Gastrocnemius medialis (tissue), 4 donors: ENCODE measurements around the gene NTRK3.

Experiments used
- POLR2A ChIP-seq, 2 donors: fragments of 450-650 bp; IDR thresholded peaks; one replicate each; pipeline ENCODE4 v1.6.1; 2017; ENCODE audit warnings: antibody characterized with exemption in 2 of 2, mild to moderate bottlenecking in 2 of 2, moderate library complexity in 2 of 2
- TF ChIP-seq, protein P1 (sequence below), 5 experiments: fragments of 450-650 bp in 3 of 5; fragments of 200-600 bp in 2 of 5; sonication (generic) in 2 of 5; IDR thresholded peaks in 4 of 5; conservative IDR thresholded peaks in 1 of 5; 1 replicate in 4 of 5; 2 replicates in 1 of 5; pipeline ENCODE4 v1.5.1; 2016 to 2019; ENCODE audit warnings: antibody characterized with exemption in 5 of 5, mild to moderate bottlenecking in 3 of 5, moderate library complexity in 3 of 5

DNA sequence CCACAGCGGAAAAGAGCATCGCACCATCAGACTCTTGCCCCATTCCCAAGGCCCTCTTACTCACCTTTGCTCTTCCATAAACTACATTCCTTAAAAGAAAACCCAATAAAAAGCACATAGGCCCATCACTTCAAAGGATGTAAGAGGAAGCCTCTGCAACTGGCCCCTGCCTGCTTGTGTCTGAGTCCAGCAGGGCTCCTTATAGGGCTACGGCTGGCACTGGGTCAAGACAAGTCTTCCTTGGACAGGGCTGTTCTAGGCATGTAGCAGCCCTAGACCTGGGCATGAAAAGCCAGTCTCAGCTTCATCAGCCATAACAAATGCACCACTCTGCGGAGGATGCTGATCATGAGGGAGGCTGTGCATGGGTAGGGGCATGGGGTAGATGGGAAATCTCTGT lies 218.3 kb downstream of the NTRK3 start:
- TF ChIP-seq, protein P1, sequence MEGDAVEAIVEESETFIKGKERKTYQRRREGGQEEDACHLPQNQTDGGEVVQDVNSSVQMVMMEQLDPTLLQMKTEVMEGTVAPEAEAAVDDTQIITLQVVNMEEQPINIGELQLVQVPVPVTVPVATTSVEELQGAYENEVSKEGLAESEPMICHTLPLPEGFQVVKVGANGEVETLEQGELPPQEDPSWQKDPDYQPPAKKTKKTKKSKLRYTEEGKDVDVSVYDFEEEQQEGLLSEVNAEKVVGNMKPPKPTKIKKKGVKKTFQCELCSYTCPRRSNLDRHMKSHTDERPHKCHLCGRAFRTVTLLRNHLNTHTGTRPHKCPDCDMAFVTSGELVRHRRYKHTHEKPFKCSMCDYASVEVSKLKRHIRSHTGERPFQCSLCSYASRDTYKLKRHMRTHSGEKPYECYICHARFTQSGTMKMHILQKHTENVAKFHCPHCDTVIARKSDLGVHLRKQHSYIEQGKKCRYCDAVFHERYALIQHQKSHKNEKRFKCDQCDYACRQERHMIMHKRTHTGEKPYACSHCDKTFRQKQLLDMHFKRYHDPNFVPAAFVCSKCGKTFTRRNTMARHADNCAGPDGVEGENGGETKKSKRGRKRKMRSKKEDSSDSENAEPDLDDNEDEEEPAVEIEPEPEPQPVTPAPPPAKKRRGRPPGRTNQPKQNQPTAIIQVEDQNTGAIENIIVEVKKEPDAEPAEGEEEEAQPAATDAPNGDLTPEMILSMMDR (IDR thresholded peaks at IDR 0.05 in 4 of 5, conservative IDR thresholded peaks at IDR 0.05 in 1 of 5), result no peak
- TF ChIP-seq POLR2A (IDR thresholded peaks at IDR 0.05), result no peak
